Measurements from ENCODE around the gene PSME2. TPM values are rescaled to one million over a fixed set of nuclear protein-coding genes. Genes with fewer than 3 reads are reported as not detected.

The PSME2 gene
- total RNA-seq, 1 experiment from 2014 or later = 153 TPM

- H3K9me3 ChIP-seq (ENCODE audit: insufficient read depth, low read depth) = no peaks in the 10 kb centered on the region
- no peak for DNase-seq
- no peak overlapping the region for H2AFZ ChIP-seq
- H3F3A ChIP-seq (ENCODE audit: insufficient read depth, low read depth) = no peaks in the 10 kb centered on the region
- TF ChIP-seq, protein P1, sequence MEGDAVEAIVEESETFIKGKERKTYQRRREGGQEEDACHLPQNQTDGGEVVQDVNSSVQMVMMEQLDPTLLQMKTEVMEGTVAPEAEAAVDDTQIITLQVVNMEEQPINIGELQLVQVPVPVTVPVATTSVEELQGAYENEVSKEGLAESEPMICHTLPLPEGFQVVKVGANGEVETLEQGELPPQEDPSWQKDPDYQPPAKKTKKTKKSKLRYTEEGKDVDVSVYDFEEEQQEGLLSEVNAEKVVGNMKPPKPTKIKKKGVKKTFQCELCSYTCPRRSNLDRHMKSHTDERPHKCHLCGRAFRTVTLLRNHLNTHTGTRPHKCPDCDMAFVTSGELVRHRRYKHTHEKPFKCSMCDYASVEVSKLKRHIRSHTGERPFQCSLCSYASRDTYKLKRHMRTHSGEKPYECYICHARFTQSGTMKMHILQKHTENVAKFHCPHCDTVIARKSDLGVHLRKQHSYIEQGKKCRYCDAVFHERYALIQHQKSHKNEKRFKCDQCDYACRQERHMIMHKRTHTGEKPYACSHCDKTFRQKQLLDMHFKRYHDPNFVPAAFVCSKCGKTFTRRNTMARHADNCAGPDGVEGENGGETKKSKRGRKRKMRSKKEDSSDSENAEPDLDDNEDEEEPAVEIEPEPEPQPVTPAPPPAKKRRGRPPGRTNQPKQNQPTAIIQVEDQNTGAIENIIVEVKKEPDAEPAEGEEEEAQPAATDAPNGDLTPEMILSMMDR (conservative IDR thresholded peaks at IDR 0.05) = no peak
- TF ChIP-seq EZH2 (IDR thresholded peaks at IDR 0.05; ENCODE audit: low read depth) = no peak
- no peaks in the 10 kb centered on the region for H3K36me3 ChIP-seq (ENCODE audit: low read depth)
- H3K9me2 ChIP-seq (ENCODE audit: insufficient read depth) = no peaks in the 10 kb centered on the region
- intact Hi-C loops (cut with micrococcal nuclease; ENCODE audit: unreplicated experiment) = no loop called here
- H3K4me1 ChIP-seq (replicated peaks; ENCODE audit: insufficient read depth) = no peaks in the 10 kb centered on the region
- no peaks in the 10 kb centered on the region for H3K27me3 ChIP-seq (ENCODE audit: insufficient read depth, low read depth)
- no peaks in the 10 kb centered on the region for H4K20me1 ChIP-seq (ENCODE audit: insufficient read depth)
- ChIA-PET POLR2A (ENCODE audit: unreplicated experiment) (interaction anchor here (0.6 kb wide), 1 partner anchor 500 kb away, joined by 5 read pairs; no protein-coding TSS in a partner anchor), CTCF (no interaction called here)
- no peak overlapping the region for H3K27ac ChIP-seq
- no peak overlapping the region for H3K4me2 ChIP-seq
- H3K79me2 ChIP-seq (ENCODE audit: low read depth) = no peaks in the 10 kb centered on the region
- H3K4me3 ChIP-seq = no peak overlapping the region
- BruUV-seq (replicated peaks) = no TSS peak
These were observed 21.2 kb upstream of the PSME2 start for GRCh38 chr14:24167469-24168114.

DNA sequence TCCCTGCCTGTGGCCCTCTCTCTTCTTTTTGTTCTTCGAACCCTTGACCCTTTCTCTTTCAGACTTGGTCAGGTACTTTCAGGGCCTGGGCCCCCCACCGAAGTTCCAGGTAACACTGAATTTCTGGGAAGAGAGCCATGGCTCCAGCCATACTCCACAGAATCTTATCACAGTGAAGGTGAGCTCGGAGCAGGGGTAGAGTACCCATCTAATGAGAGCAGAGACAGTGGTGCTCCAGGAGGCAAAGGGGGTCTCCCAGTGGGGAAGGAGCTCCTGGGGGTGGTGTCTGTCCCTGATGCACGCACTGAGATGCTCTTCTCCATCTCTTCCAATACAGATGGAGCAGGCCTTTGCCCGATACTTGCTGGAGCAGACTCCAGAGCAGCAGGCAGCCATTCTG, 19.4 kb upstream of the PSME2 start:
- no TSS peak for BruUV-seq (replicated peaks)
- POLR2A ChIA-PET (ENCODE audit: unreplicated experiment) = no interaction called here
- Histone ChIP-seq H4K20me1 (ENCODE audit: insufficient read depth) (no peaks in the 10 kb centered on the region), H3K36me3 (ENCODE audit: low read depth) (no peaks in the 10 kb centered on the region), H3K27me3 (ENCODE audit: insufficient read depth, low read depth) (no peaks in the 10 kb centered on the region), H3K9me2 (ENCODE audit: insufficient read depth) (no peaks in the 10 kb centered on the region), H3K27ac (no peak overlapping the region), H2AFZ (no peak overlapping the region), H3K79me2 (ENCODE audit: low read depth) (no peaks in the 10 kb centered on the region), H3K4me2 (no peak overlapping the region), H3F3A (ENCODE audit: insufficient read depth, low read depth) (no peaks in the 10 kb centered on the region), H3K4me3 (no peak overlapping the region), H3K4me1 (replicated peaks; ENCODE audit: insufficient read depth) (peaks cover 9% of the 10 kb centered on the region), H3K9me3 (ENCODE audit: insufficient read depth, low read depth) (no peaks in the 10 kb centered on the region)
- no peak for TF ChIP-seq EZH2 (IDR thresholded peaks at IDR 0.05; ENCODE audit: low read depth)
- TF ChIP-seq, protein P1 (conservative IDR thresholded peaks at IDR 0.05) = no peak
- intact Hi-C loops (cut with micrococcal nuclease; ENCODE audit: unreplicated experiment) = no loop called here
- DNase-seq = no peak
- CTCF ChIA-PET = no interaction called here

GRCh38 chr14:24164518-24164991, 18.1 kb upstream of the PSME2 start:
- no peak for TF ChIP-seq EZH2 (IDR thresholded peaks at IDR 0.05; ENCODE audit: low read depth)
- TF ChIP-seq, protein P1 (conservative IDR thresholded peaks at IDR 0.05) = no peak
- Histone ChIP-seq H3K4me1 (replicated peaks; ENCODE audit: insufficient read depth) (peaks cover 13% of the 10 kb centered on the region), H3K9me3 (ENCODE audit: insufficient read depth, low read depth) (no peaks in the 10 kb centered on the region), H3K4me2 (no peak overlapping the region), H3K36me3 (ENCODE audit: low read depth) (no peaks in the 10 kb centered on the region; the same call in 1 of the 2 replicates), H3F3A (ENCODE audit: insufficient read depth, low read depth) (no peaks in the 10 kb centered on the region; the same call in 1 of the 2 replicates), H3K4me3 (no peak overlapping the region), H3K9me2 (ENCODE audit: insufficient read depth) (no peaks in the 10 kb centered on the region), H4K20me1 (ENCODE audit: insufficient read depth) (no peaks in the 10 kb centered on the region), H2AFZ (no peak overlapping the region), H3K27me3 (ENCODE audit: insufficient read depth, low read depth) (no peaks in the 10 kb centered on the region), H3K27ac (no peak overlapping the region), H3K79me2 (ENCODE audit: low read depth) (no peaks in the 10 kb centered on the region)
- ChIA-PET CTCF (no interaction called here), POLR2A (ENCODE audit: unreplicated experiment) (no interaction called here)
- no TSS peak for BruUV-seq (replicated peaks)
- intact Hi-C loops (cut with micrococcal nuclease; ENCODE audit: unreplicated experiment) = loop anchor here (5.0 kb wide), 1 partner anchor 72 kb away; the partner anchor contains the start of gene PCK2
- no peak for DNase-seq
